Measurements from ENCODE around the gene MYO5B.
"Not testable (repeated sequence)": the region's sequence is repeated elsewhere in the genome, so short reads cannot be mapped to it uniquely, and the experiment has no call there.

Gene MYO5B

GRCh38 chr18:49789560-49790134 lies 405.3 kb downstream of the MYO5B start:
- not testable (repeated sequence) for DNase-seq (ENCODE audit: low spot score)

- no peak for DNase-seq (ENCODE audit: low spot score)
Observed at GRCh38 chr18:49788327-49788898, 406.5 kb downstream of the MYO5B start.

DNA sequence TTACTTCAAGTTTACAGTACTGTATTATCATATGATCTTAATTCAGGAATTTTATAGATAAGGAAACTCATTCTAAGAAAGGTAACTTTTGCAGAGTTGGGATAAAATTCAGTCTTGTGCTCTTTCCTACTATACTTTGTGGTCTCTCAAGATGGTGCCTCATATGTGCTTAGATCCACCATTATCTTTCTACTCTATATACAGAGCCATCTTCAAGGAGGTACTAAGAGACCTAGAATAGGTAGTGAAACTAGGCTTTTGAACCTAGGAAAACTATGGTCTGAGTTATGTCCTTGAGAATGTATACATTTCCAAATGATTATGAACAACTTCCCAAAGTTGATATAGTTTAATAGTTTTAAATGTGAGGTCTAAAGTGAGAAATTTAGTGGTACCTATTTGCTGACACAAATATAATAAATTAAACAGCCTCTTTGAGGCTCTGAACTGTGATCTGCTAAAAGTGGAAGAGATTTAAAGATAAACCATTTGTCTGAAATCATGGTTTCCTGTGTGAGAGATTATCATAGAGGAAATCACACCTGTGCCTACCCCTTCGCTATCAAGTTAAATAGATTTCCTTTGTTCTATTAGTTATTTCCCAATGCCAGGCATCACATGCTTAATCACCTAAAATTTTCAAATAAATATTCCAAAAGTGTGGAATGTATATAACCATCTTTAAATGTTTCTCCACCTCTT lies 408.8 kb downstream of the MYO5B start:
- no peak for DNase-seq (ENCODE audit: low spot score)

- no peak for DNase-seq (ENCODE audit: low spot score)
Observed at GRCh38 chr18:49784427-49785185, 410.3 kb downstream of the MYO5B start.

- DNase-seq (ENCODE audit: low spot score) = not testable (repeated sequence)
Observed at GRCh38 chr18:49783631-49784030, 411.3 kb downstream of the MYO5B start.

GRCh38 chr18:49778826-49779465 lies 416.0 kb downstream of the MYO5B start:
- DNase-seq (ENCODE audit: low spot score) = no peak

All from pons (tissue), 1 donor.